GM21619 (cell line): ENCODE results near the gene KDM5B.
"Not testable (repeated sequence)": the region's sequence is repeated elsewhere in the genome, so short reads cannot be mapped to it uniquely, and the experiment has no call there.

Experiments
- ATAC-seq: cut with Tn5 transposase; IDR thresholded peaks from one replicate; pipeline ENCODE4 v1.9.1; 2021; ENCODE audit not compliant: unreplicated experiment

Gene KDM5B

DNA sequence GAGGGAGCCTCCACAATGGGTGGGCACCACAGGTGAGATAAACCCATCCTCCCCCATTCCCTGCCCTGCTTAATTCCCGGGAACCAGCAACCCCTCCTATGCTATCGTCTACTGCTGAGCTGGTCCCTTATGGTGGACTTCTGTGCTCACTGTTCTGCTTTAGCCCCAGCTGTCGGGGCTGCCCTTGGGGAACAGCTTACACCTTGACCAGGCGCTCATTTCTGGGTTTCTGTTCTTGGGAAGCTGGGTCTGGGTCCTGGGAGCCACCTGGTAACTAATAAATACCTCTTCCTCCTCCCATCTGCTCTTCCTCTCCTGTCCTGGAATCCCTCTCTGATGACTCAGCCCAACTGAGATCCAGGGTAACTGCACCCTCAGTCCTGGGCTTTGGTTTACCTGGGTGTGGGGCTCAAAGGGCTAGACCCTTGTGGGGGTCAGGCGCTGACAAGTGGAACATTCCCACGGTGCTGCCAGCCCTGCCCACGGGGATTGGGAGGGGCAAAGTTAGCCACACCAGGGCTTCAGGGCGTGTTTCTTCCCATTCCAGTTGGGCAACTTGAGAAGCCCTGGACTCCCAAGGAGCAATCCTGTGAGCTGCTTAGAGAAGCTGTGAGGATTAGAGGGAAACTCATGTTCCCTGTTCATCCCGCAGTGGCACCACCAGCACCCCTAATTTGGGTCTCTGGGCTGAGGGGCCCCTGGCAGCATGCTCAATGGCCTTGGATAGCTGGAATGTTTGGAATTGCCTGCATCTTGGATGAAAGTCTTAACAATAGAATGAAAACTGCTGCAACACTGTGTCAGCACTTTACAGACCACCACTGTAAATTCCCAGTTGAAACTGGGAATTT lies 4.2 kb upstream of the KDM5B start:
- no peak for ATAC-seq

DNA sequence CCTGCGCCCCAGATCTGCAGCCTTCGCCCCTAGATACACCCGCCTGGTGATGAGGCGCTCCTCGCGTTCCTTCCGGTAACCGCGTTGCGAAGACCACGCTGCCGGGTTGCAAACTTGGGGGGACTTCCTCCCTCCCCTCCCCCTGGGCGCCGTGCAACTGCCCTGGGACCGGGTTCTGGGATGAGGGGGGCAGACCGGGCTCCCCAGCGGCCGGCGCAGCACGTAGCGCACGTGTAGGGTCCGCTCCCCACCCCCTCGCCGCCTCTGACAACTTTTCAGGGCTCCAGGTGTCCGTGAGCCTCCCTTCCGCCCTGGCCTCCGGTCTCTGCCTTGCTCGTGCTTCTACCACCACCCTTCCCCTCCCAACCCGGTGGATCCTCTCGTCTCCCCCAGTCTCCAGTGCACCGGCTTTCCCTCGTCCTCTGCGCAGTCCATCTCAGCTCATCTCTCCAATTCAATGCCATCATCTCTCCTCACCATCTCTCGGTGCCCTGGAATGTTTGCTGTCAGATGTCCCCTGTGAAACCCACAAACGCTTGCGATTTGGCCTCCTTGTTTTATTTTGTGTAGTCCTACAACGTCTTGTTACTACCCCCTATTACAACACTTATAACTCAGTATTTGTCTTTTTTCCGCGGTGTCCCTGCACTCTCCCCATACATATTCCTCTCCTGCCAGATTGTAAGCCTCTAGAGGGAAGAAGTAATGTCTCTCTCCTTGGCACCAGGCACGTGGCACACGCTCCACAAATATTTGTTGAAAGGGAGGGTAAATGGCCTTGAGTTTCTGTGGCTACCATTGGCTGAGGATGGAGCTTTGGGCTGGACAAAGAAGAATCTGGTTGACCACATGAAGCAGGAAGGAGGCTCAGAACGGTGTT lies 3.3 kb upstream of the KDM5B start:
- peak; percentile 21 for ATAC-seq

DNA sequence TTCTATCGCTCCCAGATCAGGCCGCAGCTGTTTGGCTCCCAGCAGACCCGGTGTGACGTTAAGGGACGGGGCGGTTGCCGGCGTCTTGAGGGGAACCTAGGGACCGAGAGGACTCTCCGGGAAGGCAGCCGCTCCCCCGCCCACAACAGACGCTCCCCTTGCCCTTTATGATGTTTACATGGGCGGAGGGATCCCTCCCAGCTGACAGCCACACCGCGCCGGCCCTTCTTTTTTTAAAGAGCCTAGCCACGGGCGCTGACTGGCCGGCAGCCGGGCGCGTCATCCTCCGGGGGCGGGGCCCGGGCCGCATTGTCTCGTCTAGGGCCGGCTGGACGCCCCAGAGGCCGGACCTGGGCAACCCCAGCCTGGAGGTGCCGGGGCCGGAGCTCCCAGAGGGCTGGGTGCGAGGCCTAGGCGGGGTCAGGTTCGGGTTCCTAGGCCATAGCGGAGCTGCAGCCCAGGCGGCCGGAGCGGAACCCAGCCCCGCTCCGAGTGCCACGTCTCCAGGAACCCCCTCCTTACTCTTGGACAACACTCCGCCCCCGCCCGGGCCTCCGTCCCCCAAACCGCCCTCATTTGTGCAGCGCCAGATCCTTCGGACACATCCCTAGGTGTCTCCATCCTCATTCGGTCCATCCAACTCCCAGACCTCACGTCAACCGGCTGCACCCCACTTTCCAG lies 2.5 kb upstream of the KDM5B start, which contains the start of gene PCAT6:
PCAT6 (plus strand) TSS at position 340 of the 681 bp plus-strand sequence.
- peak; percentile 72 for ATAC-seq

DNA sequence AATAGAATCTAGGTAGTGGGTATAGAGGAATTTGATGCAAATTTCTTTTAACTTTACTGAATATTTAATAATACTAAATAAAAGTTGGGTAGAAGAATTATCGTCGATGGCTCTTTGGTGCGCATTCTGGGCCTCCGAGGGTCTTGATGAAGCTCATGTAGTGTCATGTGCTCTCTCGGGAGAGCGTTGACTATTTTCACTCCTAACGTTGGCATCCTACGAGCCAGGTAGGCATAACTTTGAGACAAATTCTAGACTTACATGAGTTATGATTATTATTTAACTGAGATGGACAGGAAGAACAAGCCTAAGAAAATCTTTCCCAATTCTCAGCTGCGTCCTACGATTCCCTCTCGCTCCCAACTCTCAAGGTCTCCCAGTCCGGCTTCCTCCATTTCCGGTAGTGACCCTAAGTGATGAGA lies 2.0 kb upstream of the KDM5B start:
- no peak for ATAC-seq

DNA sequence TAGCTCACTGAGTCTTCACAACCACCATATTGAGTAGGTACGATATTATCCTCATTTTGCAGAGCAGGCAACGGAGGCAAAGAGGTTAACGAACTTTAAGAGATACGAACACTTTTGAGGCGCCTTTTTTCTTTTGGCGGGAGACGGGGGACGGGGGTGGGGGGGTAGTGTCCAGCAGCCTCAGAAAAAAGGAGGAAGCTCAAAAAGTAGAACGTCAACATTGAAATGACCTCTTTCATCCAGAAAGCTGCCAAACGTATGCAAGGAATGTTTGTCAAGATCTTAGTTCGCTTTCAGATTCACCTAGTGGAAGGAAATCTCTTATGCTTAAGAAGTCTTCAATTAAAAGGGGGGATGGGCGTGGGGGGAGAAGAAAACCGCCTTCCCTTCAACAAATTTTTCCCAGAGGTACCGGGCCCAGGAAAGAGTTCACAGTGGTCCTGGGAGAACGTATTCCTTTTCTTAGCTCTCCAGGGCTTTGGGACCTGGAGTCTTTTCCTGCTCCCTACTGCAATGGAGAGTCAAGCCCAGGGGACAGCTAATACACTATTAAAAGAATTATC lies 1.5 kb upstream of the KDM5B start:
- no peak for ATAC-seq

DNA sequence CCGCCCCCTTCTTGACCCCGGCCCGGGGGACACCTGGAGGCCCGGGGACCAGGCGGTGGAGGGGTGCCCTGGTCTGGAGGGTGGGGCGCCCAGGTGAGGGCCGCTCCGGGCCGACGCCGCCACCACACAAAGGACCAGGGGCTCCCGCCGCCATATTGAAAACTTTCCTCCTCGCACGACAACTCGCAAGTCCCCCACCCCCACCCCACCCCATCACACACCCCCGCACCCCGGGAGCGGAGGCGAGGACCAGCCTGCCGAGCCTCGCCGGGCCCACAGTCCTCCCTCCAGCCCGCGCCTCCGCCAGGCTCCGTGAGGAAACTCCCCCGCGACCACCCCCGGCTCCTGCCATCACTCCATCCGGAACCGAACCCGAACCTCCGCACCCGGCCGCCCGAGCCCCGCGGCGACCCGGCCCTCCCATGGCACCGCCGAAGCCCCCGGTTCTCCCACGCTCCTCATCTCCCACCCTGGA lies 733 bp downstream of the KDM5B start:
- ATAC-seq, result no peak

DNA sequence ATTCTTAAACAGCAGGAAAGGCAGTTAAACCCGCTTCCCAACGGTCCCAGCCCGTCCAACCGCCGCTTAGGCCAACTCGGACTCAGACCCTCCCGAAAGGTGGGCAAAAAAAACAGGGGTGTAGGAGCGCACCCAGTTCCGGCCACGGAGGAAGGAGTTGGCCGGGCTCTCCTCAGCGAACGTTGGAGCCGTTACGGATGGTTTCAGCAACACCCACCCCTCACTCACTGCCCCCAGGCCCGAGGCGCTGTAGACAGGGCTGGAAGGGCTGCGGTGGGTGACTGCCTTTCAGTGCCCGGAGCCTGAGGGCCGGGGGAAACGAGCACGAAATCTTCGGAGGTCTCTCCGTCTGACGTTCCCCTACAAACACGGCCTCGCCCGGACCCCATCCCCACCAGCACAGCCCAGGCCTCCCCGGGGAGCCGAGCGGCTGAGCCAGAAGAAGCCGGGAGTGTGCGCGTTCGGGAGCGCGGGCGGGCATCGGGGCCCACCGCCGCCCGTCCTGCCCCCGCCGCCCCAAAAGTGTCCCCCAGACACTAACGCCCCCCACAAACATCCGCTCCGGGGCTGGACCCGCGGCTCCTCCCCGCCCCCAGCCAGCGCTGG lies 1.3 kb downstream of the KDM5B start:
- no peak for ATAC-seq

DNA sequence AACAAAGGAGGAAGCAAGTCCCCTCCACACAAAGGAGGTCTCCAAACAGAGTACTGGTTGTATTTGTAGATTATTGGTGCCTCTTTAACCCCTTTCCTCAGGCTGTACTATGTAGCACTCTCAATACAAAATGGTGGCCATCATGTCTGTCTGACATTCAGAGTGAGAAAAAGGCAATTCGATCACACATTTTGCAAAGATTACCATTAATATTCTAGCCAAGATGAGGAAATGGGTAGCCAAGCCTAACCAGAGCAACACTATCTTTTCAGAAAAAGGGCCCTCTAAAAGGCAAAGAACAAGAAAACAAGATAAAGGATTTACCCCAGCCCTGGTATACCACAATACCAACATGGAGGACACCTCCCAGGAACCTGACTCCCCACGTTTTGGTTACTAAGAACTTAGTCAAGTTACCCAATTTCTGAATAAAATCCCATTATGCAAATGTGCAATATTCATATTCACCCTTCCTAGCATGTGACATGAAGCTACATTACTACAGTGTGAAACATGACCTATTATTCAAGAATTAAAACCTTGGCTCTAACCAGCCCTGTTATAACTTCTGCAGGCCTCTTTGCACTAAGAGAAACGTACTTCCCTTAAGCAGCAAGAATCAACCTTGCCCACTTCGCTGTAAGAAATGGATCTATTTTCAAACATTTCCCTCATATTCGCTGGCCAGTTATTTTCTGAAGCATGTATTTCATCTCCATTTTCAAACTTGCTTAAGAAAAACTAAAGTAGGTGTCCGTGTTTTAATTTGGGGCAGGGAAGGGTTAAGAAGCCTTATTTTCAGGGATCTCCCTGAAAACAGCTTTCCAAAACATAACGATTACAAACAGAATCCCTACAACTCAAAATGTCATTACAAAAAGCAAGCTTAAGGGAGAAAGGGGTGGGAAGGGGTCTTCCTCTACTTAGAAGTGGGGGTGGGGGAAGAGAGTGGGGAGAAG lies 2.1 kb downstream of the KDM5B start:
- ATAC-seq, result no peak

DNA sequence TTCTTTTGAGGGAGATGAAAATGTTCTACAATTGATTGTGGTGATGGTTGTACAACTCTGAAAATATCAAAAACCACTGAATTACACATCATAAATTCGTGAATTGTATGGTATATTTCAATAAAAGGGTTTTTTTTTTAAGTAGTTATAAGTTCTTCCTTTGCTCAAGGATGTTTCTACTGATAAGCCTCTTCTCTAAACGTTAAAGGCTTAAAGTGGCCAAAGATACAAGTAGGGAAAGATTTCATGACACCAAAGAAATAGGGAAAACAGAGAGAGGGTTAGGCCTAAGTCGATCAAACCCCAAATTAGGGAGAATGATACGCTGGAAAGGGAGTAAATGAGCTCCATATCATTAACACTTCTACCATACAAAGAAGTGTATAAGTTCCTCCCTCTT lies 4.1 kb downstream of the KDM5B start:
- no peak for ATAC-seq

DNA sequence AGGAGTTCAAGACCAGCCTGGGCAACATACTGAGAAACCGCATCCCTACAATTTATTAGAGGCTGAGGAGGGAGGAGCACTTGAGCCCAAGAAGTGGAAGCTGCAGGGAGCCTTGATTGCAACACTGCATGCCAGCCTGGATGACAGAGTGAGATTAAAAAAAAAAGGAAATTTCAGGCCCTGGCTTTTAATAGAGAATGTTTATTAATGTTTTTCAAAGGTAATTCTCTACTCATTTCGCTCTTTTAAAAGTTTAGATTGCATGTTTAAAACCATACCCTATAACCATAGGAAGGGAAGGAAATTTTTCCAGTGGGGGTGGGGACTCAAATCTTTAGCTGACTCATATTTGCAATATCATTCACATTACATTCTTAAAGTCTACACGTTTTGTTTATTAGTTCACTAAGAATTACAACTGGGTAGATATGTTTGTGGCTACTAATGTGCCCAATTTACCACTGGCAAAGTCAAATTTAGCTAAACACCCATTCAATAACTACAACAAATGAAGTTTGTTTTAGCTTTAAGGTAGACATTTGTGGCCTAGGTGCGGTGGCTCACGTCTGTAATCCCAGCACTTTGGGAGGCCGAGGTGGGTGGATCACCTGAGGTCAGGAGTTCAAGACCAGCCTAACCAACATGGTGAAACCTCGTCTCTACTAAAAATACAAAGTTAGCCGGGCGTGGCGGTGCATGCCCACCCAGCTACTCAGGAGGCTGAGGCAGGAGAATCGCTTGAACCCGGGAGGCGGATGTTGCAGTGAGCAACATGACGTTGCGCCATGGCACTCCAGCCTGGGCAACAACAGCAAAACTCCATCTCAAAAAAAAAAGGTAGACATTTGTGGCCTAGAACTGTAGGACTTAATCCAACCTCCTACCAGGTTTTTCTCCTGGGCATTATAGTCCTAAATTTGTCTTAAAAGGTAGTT lies 5.0 kb downstream of the KDM5B start:
- ATAC-seq, result no peak

DNA sequence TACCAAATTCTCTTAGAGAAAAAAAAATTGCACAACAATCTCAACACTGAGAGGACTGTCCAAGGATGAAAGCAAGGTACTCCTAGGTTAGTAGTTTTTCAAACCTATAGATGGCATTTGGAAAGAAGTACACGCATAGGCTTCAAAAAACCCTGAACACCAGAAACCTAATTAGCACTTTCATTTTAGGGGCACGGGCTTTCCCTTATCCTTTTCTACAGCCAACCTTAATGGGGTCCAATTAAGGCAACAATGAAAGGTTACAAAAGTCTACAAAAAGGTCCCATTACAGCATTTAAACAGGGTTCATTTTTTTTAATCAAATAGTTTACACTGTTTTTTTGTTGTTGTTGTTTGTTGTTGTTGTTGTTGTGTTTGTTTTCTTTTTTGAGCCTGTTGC lies 6.2 kb downstream of the KDM5B start:
- no peak for ATAC-seq

GRCh38 chr1:202801175-202801574 lies 7.0 kb downstream of the KDM5B start:
- ATAC-seq, result no peak

- no peak for ATAC-seq
Measured at GRCh38 chr1:202800742-202801141, 7.5 kb downstream of the KDM5B start.

GRCh38 chr1:202798792-202799331 lies 9.4 kb downstream of the KDM5B start:
- no peak for ATAC-seq

GRCh38 chr1:202798260-202798659 lies 10.0 kb downstream of the KDM5B start:
- ATAC-seq, result no peak

- ATAC-seq, result no peak
Measured at GRCh38 chr1:202796670-202797069, 11.6 kb downstream of the KDM5B start.

- ATAC-seq, result not testable (repeated sequence)
Measured at GRCh38 chr1:202794931-202795330, 13.3 kb downstream of the KDM5B start.
